Measurements from ENCODE around the gene DLK2. TPM values are rescaled to one million over a fixed set of nuclear protein-coding genes. Genes with fewer than 3 reads are reported as not detected.
A peak's percentile ranks its signal among the peaks of the same experiment; 100 is the strongest.
"Not testable (repeated sequence)": the region's sequence is repeated elsewhere in the genome, so short reads cannot be mapped to it uniquely, and the experiment has no call there.

Gene DLK2
- total RNA-seq, 2 experiments from 2014 or later: not detected

GRCh38 chr6:43475516-43475915 is 20.2 kb upstream of the DLK2 start:
- ATAC-seq (no peak), DNase-seq (no peak)
- no peaks in the 10 kb centered on the region for H3K9me3 Mint-ChIP-seq (ENCODE audit: low read depth)
- no peak overlapping the region for H3K27ac Mint-ChIP-seq
- no peaks in the 10 kb centered on the region for H3K36me3 Mint-ChIP-seq
- H3K4me1 Mint-ChIP-seq: peaks cover 31% of the 10 kb centered on the region
- CTCF ChIA-PET: no interaction called here
- H3K27me3 Mint-ChIP-seq: peaks cover 10% of the 10 kb centered on the region
- no peak overlapping the region for H3K4me3 Mint-ChIP-seq

GRCh38 chr6:43472515-43472914 is 17.2 kb upstream of the DLK2 start:
- Mint-ChIP-seq H3K4me1 (peaks cover 9% of the 10 kb centered on the region), H3K27ac (no peak overlapping the region), H3K4me3 (no peak overlapping the region), H3K36me3 (no peaks in the 10 kb centered on the region), H3K27me3 (peaks cover 14% of the 10 kb centered on the region), H3K9me3 (ENCODE audit: low read depth) (no peaks in the 10 kb centered on the region)
- DNase-seq (no peak), ATAC-seq (no peak)
- CTCF ChIA-PET: interaction anchor here (1.0 to 1.7 kb wide), 3 partner anchors 15 to 19 kb away, joined by 4 to 5 read pairs (median 4); no protein-coding TSS in a partner anchor

- ATAC-seq: no peak
- Mint-ChIP-seq H3K27ac (no peak overlapping the region), H3K27me3 (peaks cover 21% of the 10 kb centered on the region), H3K9me3 (ENCODE audit: low read depth) (no peaks in the 10 kb centered on the region), H3K36me3 (no peaks in the 10 kb centered on the region), H3K4me3 (no peak overlapping the region), H3K4me1 (no peaks in the 10 kb centered on the region)
- DNase-seq: no peak
- CTCF ChIA-PET: interaction anchor here (0.7 to 1.7 kb wide), 3 partner anchors 14 to 23 kb away, joined by 3 to 5 read pairs (median 4); no protein-coding TSS in a partner anchor
Observed at GRCh38 chr6:43471399-43471798, 16.1 kb upstream of the DLK2 start.

- ATAC-seq (no peak), DNase-seq (no peak)
- CTCF ChIA-PET: interaction anchor here (1.0 to 1.1 kb wide), 2 partner anchors 36 to 207 kb away, joined by 3 read pairs; no protein-coding TSS in a partner anchor
- no peak overlapping the region for H3K27ac Mint-ChIP-seq
- peaks cover 21% of the 10 kb centered on the region for H3K27me3 Mint-ChIP-seq
- no peaks in the 10 kb centered on the region for H3K4me1 Mint-ChIP-seq
- H3K36me3 Mint-ChIP-seq: no peaks in the 10 kb centered on the region
- no peak overlapping the region for H3K4me3 Mint-ChIP-seq
- no peaks in the 10 kb centered on the region for H3K9me3 Mint-ChIP-seq (ENCODE audit: low read depth)
Observed at GRCh38 chr6:43469947-43470346, 14.6 kb upstream of the DLK2 start.

- Mint-ChIP-seq H3K27ac (no peak overlapping the region), H3K4me1 (no peaks in the 10 kb centered on the region), H3K4me3 (no peak overlapping the region), H3K27me3 (peaks cover 24% of the 10 kb centered on the region), H3K36me3 (no peaks in the 10 kb centered on the region), H3K9me3 (ENCODE audit: low read depth) (no peaks in the 10 kb centered on the region)
- ATAC-seq: no peak
- DNase-seq: no peak
- CTCF ChIA-PET: interaction anchor here (1.0 kb wide), 1 partner anchor 38 kb away, joined by 3 read pairs; no protein-coding TSS in a partner anchor
Observed at GRCh38 chr6:43468748-43469681, 13.7 kb upstream of the DLK2 start.

GRCh38 chr6:43468240-43468639 is 12.9 kb upstream of the DLK2 start:
- ATAC-seq (no peak), DNase-seq (no peak)
- Mint-ChIP-seq H3K27me3 (peaks cover 30% of the 10 kb centered on the region), H3K9me3 (ENCODE audit: low read depth) (no peaks in the 10 kb centered on the region), H3K4me3 (no peak overlapping the region), H3K4me1 (no peaks in the 10 kb centered on the region), H3K27ac (no peak overlapping the region), H3K36me3 (no peaks in the 10 kb centered on the region)
- CTCF ChIA-PET: interaction anchor here (1.0 kb wide), 2 partner anchors 39 to 160 kb away, joined by 3 read pairs; partner anchors contain the start of gene CRIP3

- H3K27ac Mint-ChIP-seq: no peak overlapping the region
- H3K9me3 Mint-ChIP-seq (ENCODE audit: low read depth): no peaks in the 10 kb centered on the region
- H3K36me3 Mint-ChIP-seq: no peaks in the 10 kb centered on the region
- peaks cover 33% of the 10 kb centered on the region for H3K27me3 Mint-ChIP-seq
- ATAC-seq (no peak), DNase-seq (no peak)
- no peaks in the 10 kb centered on the region for H3K4me1 Mint-ChIP-seq
- no peak overlapping the region for H3K4me3 Mint-ChIP-seq
- CTCF ChIA-PET: interaction anchor here (1.0 kb wide), 2 partner anchors 40 to 159 kb away, joined by 3 read pairs; partner anchors contain the start of gene CRIP3
Observed at GRCh38 chr6:43467752-43468151, 12.4 kb upstream of the DLK2 start.

GRCh38 chr6:43467265-43467664 is 11.9 kb upstream of the DLK2 start:
- not testable (repeated sequence) for H3K4me1 Mint-ChIP-seq; H3K4me3 Mint-ChIP-seq; ATAC-seq; H3K9me3 Mint-ChIP-seq (ENCODE audit: low read depth); H3K36me3 Mint-ChIP-seq; DNase-seq
- CTCF ChIA-PET: interaction anchor here (1.0 kb wide), 1 partner anchor 159 kb away, joined by 3 read pairs; the partner anchor contains the start of gene CRIP3
- peaks cover 36% of the 10 kb centered on the region for H3K27me3 Mint-ChIP-seq
- H3K27ac Mint-ChIP-seq: peak overlapping the region; percentile 13

- Mint-ChIP-seq H3K27ac (no peak overlapping the region), H3K4me3 (no peak overlapping the region), H3K36me3 (no peaks in the 10 kb centered on the region), H3K4me1 (no peaks in the 10 kb centered on the region), H3K27me3 (peaks cover 39% of the 10 kb centered on the region), H3K9me3 (ENCODE audit: low read depth) (no peaks in the 10 kb centered on the region)
- ATAC-seq: no peak
- no peak for DNase-seq
- CTCF ChIA-PET: no interaction called here
Observed at GRCh38 chr6:43465948-43466347, 10.6 kb upstream of the DLK2 start.

GRCh38 chr6:43464337-43464736 is 9.0 kb upstream of the DLK2 start:
- H3K4me1 Mint-ChIP-seq: no peaks in the 10 kb centered on the region
- DNase-seq: no peak
- CTCF ChIA-PET: interaction anchor here (0.7 to 1.6 kb wide), 3 partner anchors 41 to 977 kb away, joined by 3 to 5 read pairs (median 3); no protein-coding TSS in a partner anchor
- no peak for ATAC-seq
- no peaks in the 10 kb centered on the region for H3K9me3 Mint-ChIP-seq (ENCODE audit: low read depth)
- H3K27ac Mint-ChIP-seq: no peak overlapping the region
- peaks cover 45% of the 10 kb centered on the region for H3K27me3 Mint-ChIP-seq
- no peak overlapping the region for H3K4me3 Mint-ChIP-seq
- no peaks in the 10 kb centered on the region for H3K36me3 Mint-ChIP-seq

GRCh38 chr6:43461936-43462335 is 6.6 kb upstream of the DLK2 start:
- no peak overlapping the region for H3K27ac Mint-ChIP-seq
- H3K27me3 Mint-ChIP-seq: peaks cover 38% of the 10 kb centered on the region
- H3K9me3 Mint-ChIP-seq (ENCODE audit: low read depth): no peaks in the 10 kb centered on the region
- CTCF ChIA-PET: interaction anchor here (1.0 to 1.7 kb wide), 2 partner anchors 44 to 319 kb away, joined by 3 to 4 read pairs; no protein-coding TSS in a partner anchor
- H3K36me3 Mint-ChIP-seq: no peaks in the 10 kb centered on the region
- no peak for DNase-seq
- no peak for ATAC-seq
- H3K4me3 Mint-ChIP-seq: no peak overlapping the region
- H3K4me1 Mint-ChIP-seq: no peaks in the 10 kb centered on the region

- Mint-ChIP-seq H3K27ac (no peak overlapping the region), H3K27me3 (peaks cover 50% of the 10 kb centered on the region), H3K36me3 (peaks cover 3% of the 10 kb centered on the region), H3K4me1 (peaks cover 8% of the 10 kb centered on the region), H3K4me3 (no peak overlapping the region), H3K9me3 (ENCODE audit: low read depth) (no peaks in the 10 kb centered on the region)
- ATAC-seq (no peak), DNase-seq (no peak)
- CTCF ChIA-PET: interaction anchor here (1.0 kb wide), 1 partner anchor 47 kb away, joined by 6 read pairs; no protein-coding TSS in a partner anchor
Observed at GRCh38 chr6:43460032-43460431, 4.7 kb upstream of the DLK2 start.

GRCh38 chr6:43459535-43459934 is 4.2 kb upstream of the DLK2 start:
- H3K4me1 Mint-ChIP-seq: peaks cover 8% of the 10 kb centered on the region
- H3K27me3 Mint-ChIP-seq: peaks cover 50% of the 10 kb centered on the region
- H3K4me3 Mint-ChIP-seq: no peak overlapping the region
- DNase-seq (no peak), ATAC-seq (no peak)
- CTCF ChIA-PET: interaction anchor here (1.0 kb wide), 1 partner anchor 47 kb away, joined by 6 read pairs; no protein-coding TSS in a partner anchor
- H3K27ac Mint-ChIP-seq: no peak overlapping the region
- peaks cover 3% of the 10 kb centered on the region for H3K36me3 Mint-ChIP-seq
- H3K9me3 Mint-ChIP-seq (ENCODE audit: low read depth): no peaks in the 10 kb centered on the region

All from activated CD8-positive, alpha-beta memory T cell treated with anti-CD3 and anti-CD28 coated beads, Interleukin-2, amount 10 ng/mL, durations not matched to agents 7 days and 5 days (primary cell).